NCI-H748 (cell line): ENCODE data around the gene ACMSD.
A peak's percentile ranks its signal among the peaks of the same experiment; 100 is the strongest.
"Not testable (repeated sequence)": the region's sequence is repeated elsewhere in the genome, so short reads cannot be mapped to it uniquely, and the experiment has no call there.

Source experiments
- DNase-seq: peaks from one replicate; lab custom pipeline; 2025; ENCODE audit not compliant: unreplicated experiment; lab: John Stamatoyannopoulos, UW

The ACMSD gene

GRCh38 chr2:134847582-134847981 lies 9.2 kb downstream of the ACMSD start:
- DNase-seq = not testable (repeated sequence)

- no peak for DNase-seq
Observed at GRCh38 chr2:134852518-134852917, 14.1 kb downstream of the ACMSD start.

GRCh38 chr2:134855709-134856108 lies 17.3 kb downstream of the ACMSD start:
- no peak for DNase-seq

GRCh38 chr2:134858245-134858644 lies 19.8 kb downstream of the ACMSD start:
- no peak for DNase-seq

- no peak for DNase-seq
Observed at GRCh38 chr2:134861173-134861572, 22.8 kb downstream of the ACMSD start.

- DNase-seq = no peak
Observed at GRCh38 chr2:134862069-134862468, 23.7 kb downstream of the ACMSD start.

GRCh38 chr2:134862674-134863073 lies 24.3 kb downstream of the ACMSD start:
- no peak for DNase-seq

GRCh38 chr2:134863446-134863845 lies 25.0 kb downstream of the ACMSD start:
- DNase-seq = no peak

GRCh38 chr2:134865067-134865787 lies 26.8 kb downstream of the ACMSD start:
- DNase-seq = no peak

GRCh38 chr2:134866498-134867099 lies 28.2 kb downstream of the ACMSD start:
- no peak for DNase-seq

GRCh38 chr2:134869946-134870736 lies 31.7 kb downstream of the ACMSD start:
- no peak for DNase-seq

- DNase-seq = no peak
Observed at GRCh38 chr2:134873152-134873551, 34.7 kb downstream of the ACMSD start.

GRCh38 chr2:134875309-134875708 lies 36.9 kb downstream of the ACMSD start:
- no peak for DNase-seq

GRCh38 chr2:134882773-134883172 lies 44.4 kb downstream of the ACMSD start:
- no peak for DNase-seq

GRCh38 chr2:134883552-134884293 lies 45.3 kb downstream of the ACMSD start:
- no peak for DNase-seq

GRCh38 chr2:134884435-134884834 lies 46.0 kb downstream of the ACMSD start:
- no peak for DNase-seq

- no peak for DNase-seq
Observed at GRCh38 chr2:134892282-134893035, 54.0 kb downstream of the ACMSD start.

- peak; percentile 12 for DNase-seq
Observed at GRCh38 chr2:134897932-134898331, 59.5 kb downstream of the ACMSD start.

- DNase-seq = no peak
Observed at GRCh38 chr2:134899204-134899603, 60.8 kb downstream of the ACMSD start.

- no peak for DNase-seq
Observed at GRCh38 chr2:134900151-134900550, 61.7 kb downstream of the ACMSD start.

- not testable (repeated sequence) for DNase-seq
Observed at GRCh38 chr2:134903701-134904100, 65.3 kb downstream of the ACMSD start.
